Erythroblast (primary cell): ENCODE results near the gene SELENOW.

ENCODE experiments used
- GATA1 ChIP-seq: IDR thresholded peaks from 2 replicates; pipeline ENCODE4 v1.6.1; 2011; ENCODE audit warnings: low read depth, mild to moderate bottlenecking, control low read depth, low read length, moderate library complexity
- POLR2A ChIP-seq: IDR thresholded peaks from 2 replicates; pipeline ENCODE4 v1.6.1; 2011; ENCODE audit warnings: mild to moderate bottlenecking, low read length

DNA sequence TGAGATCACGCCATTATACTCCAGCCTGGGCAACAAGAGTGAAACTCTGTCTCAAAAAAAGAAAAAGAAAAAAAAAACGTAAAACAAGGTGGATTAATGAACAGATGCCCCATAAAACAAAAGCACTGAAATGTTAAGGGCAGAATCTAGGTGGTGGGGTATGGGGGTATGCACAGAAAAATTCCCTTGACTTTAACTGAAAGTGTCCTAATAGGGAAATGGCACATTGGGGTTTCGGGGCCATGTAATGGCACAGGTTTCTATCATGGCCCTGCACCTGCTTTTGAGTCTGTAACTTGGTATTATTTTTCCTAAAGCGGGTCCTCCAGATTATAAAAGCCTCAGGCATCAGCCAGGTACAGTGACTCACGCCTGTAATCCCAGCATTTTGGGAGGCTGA is 16.9 kb upstream of the SELENOW start:
- TF ChIP-seq POLR2A (no peak), GATA1 (no peak)
